Fibroblast of skin of right biceps (primary cell): ENCODE measurements around the gene GCNA.
"Not testable (repeated sequence)": the region's sequence is repeated elsewhere in the genome, so short reads cannot be mapped to it uniquely, and the experiment has no call there.

Source experiments
- DNase-seq: peaks from one replicate; pipeline ENCODE4 v3.0.0-alpha.2; 2013

The GCNA gene

GRCh38 chrX:71617742-71618141 is 39.5 kb downstream of the GCNA start:
- DNase-seq = no peak

- DNase-seq = no peak
Observed at GRCh38 chrX:71618303-71618721, 40.1 kb downstream of the GCNA start, which contains the start of gene CXCR3. TSS of gene CXCR3 (minus strand) at chrX:71618511. CDS start at chrX:71618449, 62 bp downstream.

DNA sequence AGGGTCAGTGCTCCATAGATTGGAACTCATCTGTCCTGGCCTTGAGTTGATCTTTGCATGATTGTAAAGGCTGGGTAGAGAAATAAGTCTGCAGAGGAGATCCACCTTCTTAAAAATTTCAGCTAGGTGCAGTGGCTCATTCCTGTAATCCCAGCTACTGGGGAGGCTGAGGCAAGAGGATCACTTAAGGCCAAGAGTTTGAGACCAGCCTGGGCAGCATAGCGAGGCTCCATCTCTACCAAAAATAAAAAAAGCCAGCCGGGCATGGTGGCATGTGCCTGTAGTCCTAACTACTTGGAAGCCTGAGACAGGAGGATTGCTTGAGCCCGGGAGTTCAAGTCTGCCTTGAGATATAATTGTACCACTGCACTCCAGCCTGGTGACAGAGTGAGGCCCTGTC is 40.5 kb downstream of the GCNA start:
- no peak for DNase-seq

- DNase-seq = no peak
Observed at GRCh38 chrX:71619193-71619592, 41.0 kb downstream of the GCNA start.

DNA sequence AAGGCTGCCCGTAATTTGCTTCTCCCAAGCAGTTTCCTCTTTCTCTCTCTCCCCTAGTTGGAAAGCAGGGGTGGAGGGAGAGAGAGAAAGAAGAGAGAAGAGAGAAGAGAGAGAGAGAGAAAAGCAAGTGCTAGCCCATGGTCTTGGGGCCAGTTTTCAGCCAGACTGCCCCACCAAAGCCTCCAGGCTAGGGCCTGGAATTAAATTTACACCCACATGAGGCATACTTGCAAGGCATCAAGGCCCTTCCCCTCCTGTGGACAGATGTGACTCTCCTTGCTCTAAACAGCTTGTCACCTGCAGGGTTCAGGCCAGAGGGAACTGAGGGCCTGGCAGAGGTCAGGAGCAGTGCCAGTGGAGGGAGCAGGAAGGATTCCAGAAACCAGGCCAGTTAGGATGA is 41.7 kb downstream of the GCNA start:
- no peak for DNase-seq

GRCh38 chrX:71621603-71622002 is 43.4 kb downstream of the GCNA start:
- DNase-seq = no peak

DNA sequence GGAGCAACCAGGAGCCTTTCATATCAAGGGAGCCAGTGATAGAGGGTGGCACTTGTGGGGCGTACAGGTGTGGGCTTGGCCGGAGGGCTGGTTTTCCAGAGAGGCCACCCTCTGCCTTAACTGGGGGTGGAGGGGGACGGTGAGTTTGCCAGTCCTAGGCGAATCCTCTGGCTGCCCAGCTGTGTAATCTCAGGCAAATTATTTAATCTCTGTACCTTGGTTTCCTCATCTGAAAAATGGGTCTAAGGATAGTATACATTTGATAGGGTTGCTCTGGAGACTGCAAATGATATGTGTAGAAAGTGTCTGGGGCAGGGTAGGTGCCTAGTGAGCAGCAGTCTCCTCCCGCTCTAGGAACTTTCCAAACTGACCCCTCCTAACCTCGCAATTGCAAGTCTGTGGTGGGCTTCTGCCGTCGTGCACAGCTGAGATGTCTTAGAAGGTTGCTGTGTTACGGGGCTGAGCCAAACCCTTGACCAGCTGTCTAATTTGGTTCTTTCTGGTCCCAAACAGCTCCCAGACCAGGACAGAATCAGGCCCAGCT is 43.9 kb downstream of the GCNA start:
- no peak for DNase-seq

- peak; percentile 65 for DNase-seq
Observed at GRCh38 chrX:71622576-71623450, 44.6 kb downstream of the GCNA start.

- DNase-seq = no peak
Observed at GRCh38 chrX:71623714-71624113, 45.5 kb downstream of the GCNA start.

- DNase-seq = no peak
Observed at GRCh38 chrX:71625471-71625870, 47.2 kb downstream of the GCNA start.

GRCh38 chrX:71626576-71626975 is 48.3 kb downstream of the GCNA start:
- DNase-seq = no peak

- DNase-seq = no peak
Observed at GRCh38 chrX:71627588-71628404, 49.6 kb downstream of the GCNA start.

DNA sequence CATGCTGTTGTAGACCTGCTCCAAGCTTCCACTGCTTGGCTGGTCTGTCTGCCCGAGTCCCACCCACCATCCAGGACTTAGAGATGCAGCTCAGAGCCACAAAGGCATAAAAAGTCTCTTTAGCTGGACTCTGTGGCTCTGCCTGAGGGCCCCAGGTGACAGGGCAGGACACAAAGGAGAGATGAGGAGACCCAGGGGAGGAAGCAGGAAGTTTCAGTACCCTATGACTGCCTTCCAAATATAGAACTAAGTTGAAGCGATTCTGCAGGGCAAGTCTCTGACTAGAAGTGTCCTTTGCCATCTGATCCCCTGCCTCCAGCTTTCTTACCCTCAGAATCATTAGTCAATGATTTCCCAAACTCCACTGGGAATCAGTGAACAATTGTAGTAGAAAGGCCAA is 51.2 kb downstream of the GCNA start:
- no peak for DNase-seq

DNA sequence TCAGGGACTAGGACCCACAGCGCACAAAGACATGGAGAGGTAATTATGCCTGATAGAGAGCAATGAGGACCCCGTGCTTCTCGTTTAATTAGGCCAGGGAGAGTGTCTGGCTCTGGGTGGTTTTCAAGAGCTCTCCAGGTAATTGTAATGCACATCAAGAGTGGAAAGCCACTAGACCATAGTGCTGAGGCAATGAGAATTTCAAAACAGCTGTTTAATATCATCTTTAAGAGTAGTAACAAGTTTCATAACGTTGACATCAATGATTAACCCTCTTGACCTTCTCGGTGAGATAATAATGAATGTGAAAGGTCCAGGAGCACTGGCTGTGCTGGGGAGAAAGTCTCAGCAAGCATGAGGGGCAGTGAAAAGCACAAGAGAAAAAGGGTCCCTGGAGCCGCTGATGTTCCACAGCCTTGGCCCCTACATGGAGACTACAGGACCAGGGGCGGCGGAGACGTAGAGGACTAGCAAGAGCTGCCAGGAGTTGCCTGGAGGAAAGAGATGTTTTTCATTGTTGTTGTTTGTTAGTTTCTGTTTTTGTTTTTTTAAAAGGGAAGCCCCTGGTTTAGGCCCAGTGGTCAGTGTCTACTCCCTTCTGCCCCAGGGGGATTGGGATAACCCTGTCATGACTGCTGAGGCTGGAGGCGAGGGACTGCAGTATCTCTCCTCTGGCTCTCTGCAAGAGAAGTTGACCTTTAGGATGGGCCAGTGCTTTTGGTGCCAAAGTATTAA is 54.9 kb downstream of the GCNA start:
- no peak for DNase-seq

DNA sequence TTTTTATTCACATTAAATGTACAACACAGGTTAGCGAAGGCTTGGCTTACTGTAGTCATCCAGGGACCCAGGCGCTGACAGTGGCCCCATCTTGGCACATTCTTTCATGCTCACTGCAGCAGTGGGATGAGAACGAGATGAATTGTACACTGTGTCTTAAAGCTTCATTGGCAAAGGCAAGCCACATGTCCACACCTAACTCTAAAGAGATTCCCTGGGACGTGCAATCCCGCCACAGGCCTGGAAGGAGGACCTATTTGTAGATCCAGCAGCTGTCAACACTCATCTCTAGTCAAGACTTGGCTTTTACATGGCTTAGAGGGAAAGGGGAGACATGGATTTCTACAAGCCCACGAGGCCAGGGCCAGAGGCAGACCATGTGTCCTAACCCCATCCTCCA is 56.1 kb downstream of the GCNA start:
- no peak for DNase-seq

GRCh38 chrX:71636438-71637252 is 58.4 kb downstream of the GCNA start:
- no peak for DNase-seq

DNA sequence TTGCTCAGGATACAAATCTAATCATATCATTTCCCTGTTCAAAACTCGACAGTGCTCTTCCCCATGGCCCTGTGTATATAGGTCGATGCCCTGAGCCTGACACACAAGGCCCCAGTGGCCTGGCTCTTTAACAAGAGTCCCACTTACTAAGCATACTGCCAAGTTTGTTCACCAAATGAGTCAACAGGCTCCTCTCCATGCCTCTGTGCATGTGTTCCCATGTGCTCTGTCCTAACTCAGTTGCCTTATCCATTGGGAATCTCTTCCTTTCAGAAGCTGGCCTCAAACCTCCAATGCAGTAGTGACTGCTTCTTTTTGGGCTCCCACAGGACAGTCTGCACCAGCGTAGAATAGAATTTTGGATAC is 59.0 kb downstream of the GCNA start:
- peak; percentile 21 for DNase-seq

DNA sequence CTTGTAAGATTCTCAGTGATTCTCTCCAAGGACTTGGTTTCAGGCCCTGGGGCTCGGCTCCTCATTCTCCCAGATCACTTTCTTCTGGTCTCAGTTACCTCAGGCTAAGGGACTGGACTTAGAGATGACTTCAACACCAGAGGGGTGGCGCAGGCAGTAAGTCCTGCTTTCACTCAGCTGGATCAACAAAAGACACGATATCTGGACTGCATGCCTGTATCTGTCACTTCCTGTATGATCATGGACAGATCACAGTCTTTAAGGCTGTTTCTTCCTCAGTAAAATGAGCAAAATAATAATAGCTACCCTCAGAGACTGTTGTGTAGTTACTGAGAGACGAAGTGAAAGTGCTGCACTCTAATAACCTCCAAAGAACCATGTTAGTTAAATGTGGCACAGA is 59.6 kb downstream of the GCNA start:
- DNase-seq = peak; percentile 40

- no peak for DNase-seq
Observed at GRCh38 chrX:71638409-71638808, 60.2 kb downstream of the GCNA start.

- no peak for DNase-seq
Observed at GRCh38 chrX:71640002-71640401, 61.8 kb downstream of the GCNA start.

DNA sequence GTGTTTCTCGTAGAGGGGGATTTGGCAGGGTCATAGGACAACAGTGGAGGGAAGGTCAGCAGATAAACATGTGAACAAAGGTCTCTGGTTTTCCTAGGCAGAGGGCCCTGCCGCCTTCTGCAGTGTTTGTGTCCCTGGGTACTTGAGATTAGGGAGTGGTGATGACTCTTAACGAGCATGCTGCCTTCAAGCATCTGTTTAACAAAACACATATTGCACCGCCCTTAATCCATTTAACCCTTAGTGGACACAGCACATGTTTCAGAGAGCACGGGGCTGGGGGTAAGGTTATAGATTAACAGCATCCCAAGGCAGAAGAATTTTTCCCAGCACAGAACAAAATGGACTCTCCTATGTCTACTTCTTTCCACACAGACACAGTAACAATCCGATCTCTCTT is 66.2 kb downstream of the GCNA start:
- DNase-seq = not testable (repeated sequence)

- no peak for DNase-seq
Observed at GRCh38 chrX:71650333-71650969, 72.2 kb downstream of the GCNA start.
